Adrenal gland (tissue), 5 donors: ENCODE measurements around the gene LPAR2.

Experiments used
- CTCF ChIP-seq, 6 experiments: fragments of 450-650 bp in 4 of 6; fragments of 200-600 bp in 2 of 6; sonication (generic) in 1 of 6; IDR thresholded peaks; 1 replicate in 5 of 6; 2 replicates in 1 of 6; pipeline versions ENCODE4 v1.5.1 to v1.8.0; 2016 to 2021; ENCODE audit warnings: antibody characterized with exemption in 6 of 6, mild to moderate bottlenecking in 2 of 6, moderate library complexity in 1 of 6
- POLR2A ChIP-seq, 2 donors: fragments of 450-650 bp; IDR thresholded peaks; one replicate each; pipeline ENCODE4 v1.6.1; 2017; ENCODE audit warnings: antibody characterized with exemption in 2 of 2, mild to moderate bottlenecking in 2 of 2, moderate library complexity in 1 of 2
- donor health status: DM: no; HTN: no; CAD: no.

- TF ChIP-seq CTCF (IDR thresholded peaks at IDR 0.05) (no peak), POLR2A (IDR thresholded peaks at IDR 0.05) (no peak)
These were observed 27.1 kb upstream of the LPAR2 start for GRCh38 chr19:19655051-19655594.
